Neural progenitor cell (in vitro differentiated cells): Measurements from ENCODE around the gene FYCO1. TPM values are rescaled to one million over a fixed set of nuclear protein-coding genes. Genes with fewer than 3 reads are reported as not detected.

Source experiments
- DNase-seq: peaks from one replicate; pipeline ENCODE4 v3.0.0-alpha.2; 2016; ENCODE audit warnings: low spot score
- H2AFZ ChIP-seq: fragments of 200-600 bp; sonication (generic); replicated peaks from 2 replicates; pipeline ENCODE4 v1.6.1; 2016; ENCODE audit warnings: antibody characterized with exemption
- H3F3A ChIP-seq: fragments of 200-600 bp; sonication (generic); 2 replicates; pipeline ENCODE4 v1.6.1; 2016; ENCODE audit warnings: antibody characterized with exemption, low read depth
- H3K27ac ChIP-seq: fragments of 200-600 bp; sonication (generic); 2 replicates; pipeline ENCODE4 v1.5.1; 2016; ENCODE audit warnings: mild to moderate bottlenecking
- H3K27me3 ChIP-seq: fragments of 200-600 bp; sonication (generic); 2 replicates; pipeline ENCODE4 v1.6.1; 2016; ENCODE audit warnings: mild to moderate bottlenecking, moderate library complexity
- H3K36me3 ChIP-seq: fragments of 200-600 bp; sonication (generic); 2 replicates; pipeline ENCODE4 v1.5.1; 2016
- H3K4me1 ChIP-seq: fragments of 200-600 bp; sonication (generic); 2 replicates; pipeline ENCODE4 v1.6.1; 2016; ENCODE audit warnings: mixed run types
- H3K4me2 ChIP-seq: fragments of 200-600 bp; sonication (generic); 2 replicates; pipeline ENCODE4 v1.6.1; 2016
- H3K4me3 ChIP-seq: fragments of 200-600 bp; sonication (generic); 2 replicates; pipeline ENCODE4 v1.5.1; 2016
- H3K79me2 ChIP-seq: fragments of 200-600 bp; sonication (generic); 2 replicates; pipeline ENCODE4 v1.6.1; 2016; ENCODE audit warnings: low read depth
- H3K9ac ChIP-seq: fragments of 200-600 bp; sonication (generic); 2 replicates; pipeline ENCODE4 v1.6.1; 2016
- H3K9me3 ChIP-seq: fragments of 200-600 bp; sonication (generic); 2 replicates; pipeline ENCODE4 v1.5.1; 2016; ENCODE audit warnings: low read depth
- H4K20me1 ChIP-seq: fragments of 200-600 bp; sonication (generic); 2 replicates; pipeline ENCODE4 v1.6.1; 2016; ENCODE audit warnings: low read depth
- H3K27ac Mint-ChIP-seq: 3 replicates; pipeline ENCODE4 v1.8.0; 2021; ENCODE audit warnings: mixed read lengths
- H3K27me3 Mint-ChIP-seq: 2 replicates; pipeline ENCODE4 v1.8.0; 2022; ENCODE audit warnings: low read depth, mild to moderate bottlenecking, inconsistent platforms, moderate library complexity, mixed read lengths; ENCODE audit not compliant: insufficient read depth
- H3K36me3 Mint-ChIP-seq: 3 replicates; pipeline ENCODE4 v1.8.0; 2021; ENCODE audit warnings: mixed read lengths
- H3K4me1 Mint-ChIP-seq: 3 replicates; pipeline ENCODE4 v1.8.0; 2021; ENCODE audit warnings: mixed read lengths
- H3K4me3 Mint-ChIP-seq: 3 replicates; pipeline ENCODE4 v1.8.0; 2021; ENCODE audit warnings: mild to moderate bottlenecking, moderate library complexity, mixed read lengths
- H3K9me3 Mint-ChIP-seq: 3 replicates; pipeline ENCODE4 v1.8.0; 2020; ENCODE audit warnings: mixed read lengths
- CTCF ChIP-seq: fragments of 200-600 bp; sonication (generic); IDR thresholded peaks from 2 replicates; pipeline ENCODE4 v1.5.1; 2017; ENCODE audit warnings: antibody characterized with exemption, mild to moderate bottlenecking
- EZH2 ChIP-seq: fragments of 200-600 bp; sonication (generic); IDR thresholded peaks from 2 replicates; pipeline ENCODE4 v1.6.1; 2017; ENCODE audit warnings: antibody characterized with exemption, mild to moderate bottlenecking, moderate library complexity
- EZH2phosphoT487 ChIP-seq: fragments of 200-600 bp; sonication (generic); IDR thresholded peaks from 2 replicates; pipeline ENCODE4 v1.6.1; 2017; ENCODE audit warnings: antibody characterized with exemption
- total RNA-seq: library from RNA; depleted of rRNA; stranded (reverse); fragments of >200 nt; gene quantifications from 2 replicates; pipeline ENCODE4 v1.2.3, GENCODE V29; 2015; ENCODE audit warnings: low replicate concordance

FYCO1 gene
- total RNA-seq, 1 donor from 2014 or later: 6.8 TPM

GRCh38 chr3:45958321-45958791, 37.3 kb downstream of the FYCO1 start:
- Mint-ChIP-seq H3K9me3 (no peaks in the 10 kb centered on the region), H3K36me3 (peaks cover 28% of the 10 kb centered on the region), H3K4me3 (no peak overlapping the region), H3K4me1 (no peaks in the 10 kb centered on the region), H3K27me3 (no peaks in the 10 kb centered on the region), H3K27ac (no peak overlapping the region)
- no peak overlapping the region for H3K4me3 ChIP-seq
- no peaks in the 10 kb centered on the region for H3K27me3 ChIP-seq
- no peaks in the 10 kb centered on the region for H3K79me2 ChIP-seq
- H3F3A ChIP-seq: no peaks in the 10 kb centered on the region
- no peak overlapping the region for H3K4me2 ChIP-seq
- no peaks in the 10 kb centered on the region for H3K9me3 ChIP-seq
- no peaks in the 10 kb centered on the region for H3K4me1 ChIP-seq
- no peaks in the 10 kb centered on the region for H4K20me1 ChIP-seq
- DNase-seq: no peak
- TF ChIP-seq EZH2 (no peak), CTCF (no peak), EZH2phosphoT487 (no peak)
- peaks cover 11% of the 10 kb centered on the region for H3K36me3 ChIP-seq
- H3K9ac ChIP-seq: no peak overlapping the region
- H3K27ac ChIP-seq: no peak overlapping the region
- no peak overlapping the region for H2AFZ ChIP-seq

- Histone ChIP-seq H3K27me3 (no peaks in the 10 kb centered on the region), H3K4me2 (no peak overlapping the region), H3K36me3 (peaks cover 11% of the 10 kb centered on the region), H3K4me1 (no peaks in the 10 kb centered on the region), H3K79me2 (no peaks in the 10 kb centered on the region), H4K20me1 (no peaks in the 10 kb centered on the region), H3K27ac (no peak overlapping the region), H3F3A (no peaks in the 10 kb centered on the region), H3K9me3 (no peaks in the 10 kb centered on the region), H3K4me3 (no peak overlapping the region), H3K9ac (no peak overlapping the region), H2AFZ (no peak overlapping the region)
- DNase-seq: peak; percentile 10
- no peak overlapping the region for H3K4me3 Mint-ChIP-seq
- peaks cover 31% of the 10 kb centered on the region for H3K36me3 Mint-ChIP-seq
- H3K9me3 Mint-ChIP-seq: no peaks in the 10 kb centered on the region
- no peak overlapping the region for H3K27ac Mint-ChIP-seq
- no peaks in the 10 kb centered on the region for H3K27me3 Mint-ChIP-seq
- H3K4me1 Mint-ChIP-seq: no peaks in the 10 kb centered on the region
- TF ChIP-seq EZH2 (no peak), CTCF (no peak), EZH2phosphoT487 (no peak)
These were observed 38.0 kb downstream of the FYCO1 start for GRCh38 chr3:45957586-45957985.

- H2AFZ ChIP-seq: no peak overlapping the region
- H3K27me3 Mint-ChIP-seq: peaks cover 2% of the 10 kb centered on the region
- peaks cover 8% of the 10 kb centered on the region for H3K36me3 ChIP-seq
These were observed 39.9 kb downstream of the FYCO1 start for GRCh38 chr3:45955706-45956105.

GRCh38 chr3:45955017-45955647, 40.5 kb downstream of the FYCO1 start:
- Histone ChIP-seq H4K20me1 (no peaks in the 10 kb centered on the region), H3K4me3 (no peak overlapping the region), H3K36me3 (peaks cover 8% of the 10 kb centered on the region), H3K4me2 (no peak overlapping the region), H3K27ac (no peak overlapping the region), H3K9ac (no peak overlapping the region), H3K9me3 (no peaks in the 10 kb centered on the region), H3K79me2 (no peaks in the 10 kb centered on the region), H2AFZ (no peak overlapping the region), H3K27me3 (no peaks in the 10 kb centered on the region), H3K4me1 (no peaks in the 10 kb centered on the region), H3F3A (no peaks in the 10 kb centered on the region)
- TF ChIP-seq CTCF (no peak), EZH2 (no peak), EZH2phosphoT487 (no peak)
- Mint-ChIP-seq H3K4me3 (no peak overlapping the region), H3K27ac (no peak overlapping the region), H3K36me3 (peaks cover 26% of the 10 kb centered on the region), H3K9me3 (no peaks in the 10 kb centered on the region), H3K4me1 (no peaks in the 10 kb centered on the region), H3K27me3 (peaks cover 2% of the 10 kb centered on the region)
- DNase-seq: no peak

More at GRCh38 chr3:45955706-45956105, 39.9 kb downstream of the FYCO1 start:
- Histone ChIP-seq H3K4me2 (no peak overlapping the region), H3K27ac (no peak overlapping the region), H3F3A (no peaks in the 10 kb centered on the region), H4K20me1 (no peaks in the 10 kb centered on the region), H3K27me3 (no peaks in the 10 kb centered on the region), H3K4me3 (no peak overlapping the region), H3K79me2 (no peaks in the 10 kb centered on the region), H3K4me1 (no peaks in the 10 kb centered on the region), H3K9ac (no peak overlapping the region), H3K9me3 (no peaks in the 10 kb centered on the region)
- no peak for TF ChIP-seq EZH2
- Mint-ChIP-seq H3K27ac (no peak overlapping the region), H3K4me1 (no peaks in the 10 kb centered on the region), H3K4me3 (no peak overlapping the region), H3K9me3 (no peaks in the 10 kb centered on the region), H3K36me3 (peaks cover 27% of the 10 kb centered on the region)
- DNase-seq: no peak
